Stimulated activated CD4-positive, alpha-beta T cell treated with anti-CD3 and anti-CD28 coated beads, Interleukin-12 subunit alpha, Interleukin-12 subunit beta, amount 100 ng/mL, for 24 hours (primary cell): ENCODE results near the gene CAMK2G.

Experiments
- DNase-seq, 2 experiments: peaks; one replicate each; pipeline ENCODE4 v3.0.0-alpha.2; 2020; ENCODE audit warnings: low read depth in 2 of 2

Gene CAMK2G

DNA sequence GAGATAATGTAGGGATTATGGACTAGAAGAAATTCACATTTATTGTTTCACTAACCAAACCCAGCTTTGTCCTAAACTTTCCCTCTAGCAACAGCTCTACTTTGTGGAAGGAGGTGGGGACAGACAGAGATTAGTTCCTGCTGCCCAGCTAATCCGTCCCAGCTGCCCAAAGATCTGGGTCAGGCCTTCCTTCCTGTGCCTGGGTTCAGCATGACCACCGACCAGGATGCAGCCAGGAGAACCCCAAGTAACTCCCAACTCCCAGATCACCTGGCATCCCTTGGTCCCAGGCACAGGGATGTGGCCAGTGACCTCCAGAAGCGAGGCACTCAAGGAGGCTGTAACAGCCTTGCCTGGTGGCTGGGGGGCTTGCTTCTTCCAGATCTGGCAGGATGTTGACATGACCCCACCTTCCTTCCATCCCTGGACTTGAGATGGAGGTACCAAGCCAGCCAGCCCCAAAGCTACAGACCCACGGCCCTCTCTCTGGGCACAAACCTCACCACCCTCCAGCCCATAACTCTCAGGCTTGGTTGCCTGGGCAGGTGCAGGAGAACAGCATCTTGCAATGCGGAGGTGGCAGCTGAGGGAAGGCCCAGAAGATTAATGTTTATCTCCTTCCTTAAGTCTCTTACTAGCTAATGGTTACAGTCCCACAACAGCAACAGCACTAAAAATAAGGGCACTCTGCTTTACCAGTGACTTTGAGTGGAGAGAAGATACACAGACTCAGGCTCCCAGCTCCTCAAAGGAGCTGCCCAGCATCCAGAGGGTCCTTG lies 11.1 kb downstream of the CAMK2G start:
- DNase-seq = no peak

DNA sequence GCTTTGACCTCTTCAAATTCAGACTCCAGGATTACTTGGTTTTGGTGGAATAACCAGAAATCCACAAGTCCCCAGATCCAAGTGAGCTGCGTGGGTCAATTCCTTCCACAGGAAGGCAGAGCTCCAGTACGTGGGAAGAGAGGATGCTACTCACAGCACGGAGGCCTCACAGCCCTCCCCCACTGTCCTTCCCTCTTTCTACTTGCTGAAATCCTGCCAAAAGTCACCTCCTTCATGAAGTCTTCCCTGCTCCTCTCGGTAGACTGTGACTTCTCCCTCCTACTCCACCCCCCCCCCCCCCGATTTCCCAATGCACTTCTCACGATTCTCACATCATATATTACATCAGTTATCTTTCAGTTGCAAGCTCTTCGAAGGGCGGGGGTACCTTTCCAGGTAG lies 12.3 kb downstream of the CAMK2G start:
- no peak for DNase-seq

DNA sequence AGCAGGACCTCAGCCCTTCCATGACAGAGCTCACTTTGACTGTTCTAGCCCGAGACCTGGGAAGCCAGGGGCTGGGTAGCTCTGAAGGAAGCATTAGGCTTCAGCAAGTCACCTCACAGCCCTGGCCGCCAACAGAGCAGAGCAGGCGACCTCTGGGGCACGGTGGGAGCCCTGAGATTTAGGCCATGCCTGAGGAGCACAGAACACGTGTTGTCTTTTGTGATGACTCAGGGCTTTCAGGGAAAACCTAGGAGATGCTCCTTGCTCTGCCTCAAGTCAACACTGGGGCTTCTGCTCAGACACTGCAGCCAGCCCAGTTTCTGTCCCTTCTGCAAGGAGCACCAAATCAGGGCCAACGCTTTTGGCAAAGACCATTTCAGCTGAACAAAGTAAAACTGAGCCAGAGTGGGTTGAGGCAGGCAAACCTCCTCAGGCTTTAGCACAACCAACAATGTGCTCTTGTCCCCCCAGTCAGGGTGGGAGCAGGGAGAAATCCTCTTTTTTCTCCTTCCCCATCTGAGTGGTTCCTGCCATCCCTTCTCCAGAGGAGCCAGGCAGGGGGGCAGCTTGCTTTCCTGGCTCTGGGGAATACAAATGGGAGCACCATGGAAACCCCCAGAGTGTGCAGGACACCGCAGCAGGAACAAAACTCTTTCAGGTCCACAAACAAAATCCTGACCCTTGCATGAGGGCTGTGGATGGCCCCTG lies 14.4 kb downstream of the CAMK2G start:
- no peak for DNase-seq

DNA sequence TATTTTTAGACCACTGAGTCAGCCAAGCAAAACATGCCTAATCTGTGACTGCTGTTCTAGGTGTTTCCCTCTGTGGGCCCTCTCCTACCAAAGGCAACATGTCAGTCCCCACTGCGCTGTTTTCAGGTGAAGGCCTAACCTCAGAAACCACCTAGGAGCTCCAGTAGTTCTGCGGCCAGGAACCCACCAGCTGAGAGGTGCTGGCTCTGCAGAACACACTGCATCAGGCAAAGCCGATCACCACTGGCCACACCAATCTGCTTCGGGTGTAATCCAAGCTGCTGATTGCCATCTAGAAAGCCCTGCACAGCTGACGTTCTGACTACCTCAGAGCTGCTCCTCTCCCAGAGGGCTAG lies 14.9 kb downstream of the CAMK2G start:
- DNase-seq = no peak

DNA sequence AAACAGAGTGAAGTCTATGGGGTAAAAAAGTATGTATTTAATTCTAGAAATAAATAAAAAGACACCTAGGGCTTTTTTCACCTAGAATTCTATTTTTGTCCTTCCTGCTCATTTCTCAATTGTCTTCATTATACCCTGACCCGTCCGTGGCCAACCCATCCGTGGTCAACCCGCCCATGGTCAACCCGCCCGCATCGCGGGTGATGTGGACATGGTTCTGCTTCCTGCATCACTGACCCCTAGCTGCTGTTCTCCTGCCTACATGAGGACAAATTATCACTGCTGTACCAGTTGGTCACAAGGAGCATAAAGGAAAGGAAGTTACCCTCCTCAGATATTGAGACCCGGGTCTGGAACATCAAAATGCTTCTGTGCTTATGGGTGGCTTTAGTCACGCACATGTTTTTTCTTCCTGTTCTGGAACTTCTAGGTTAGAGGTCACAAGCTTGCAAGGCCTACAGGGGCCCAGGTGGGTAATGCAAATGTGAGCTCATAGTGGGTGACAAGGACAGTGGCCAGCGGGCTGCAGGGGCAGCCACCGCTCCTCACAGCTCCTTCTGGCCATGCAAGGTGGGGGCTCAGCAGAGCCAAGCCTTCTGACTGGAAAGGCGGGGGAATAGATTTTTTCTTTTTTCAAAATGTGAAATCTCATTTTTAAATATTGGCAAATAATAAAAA lies 15.5 kb downstream of the CAMK2G start:
- DNase-seq = no peak

DNA sequence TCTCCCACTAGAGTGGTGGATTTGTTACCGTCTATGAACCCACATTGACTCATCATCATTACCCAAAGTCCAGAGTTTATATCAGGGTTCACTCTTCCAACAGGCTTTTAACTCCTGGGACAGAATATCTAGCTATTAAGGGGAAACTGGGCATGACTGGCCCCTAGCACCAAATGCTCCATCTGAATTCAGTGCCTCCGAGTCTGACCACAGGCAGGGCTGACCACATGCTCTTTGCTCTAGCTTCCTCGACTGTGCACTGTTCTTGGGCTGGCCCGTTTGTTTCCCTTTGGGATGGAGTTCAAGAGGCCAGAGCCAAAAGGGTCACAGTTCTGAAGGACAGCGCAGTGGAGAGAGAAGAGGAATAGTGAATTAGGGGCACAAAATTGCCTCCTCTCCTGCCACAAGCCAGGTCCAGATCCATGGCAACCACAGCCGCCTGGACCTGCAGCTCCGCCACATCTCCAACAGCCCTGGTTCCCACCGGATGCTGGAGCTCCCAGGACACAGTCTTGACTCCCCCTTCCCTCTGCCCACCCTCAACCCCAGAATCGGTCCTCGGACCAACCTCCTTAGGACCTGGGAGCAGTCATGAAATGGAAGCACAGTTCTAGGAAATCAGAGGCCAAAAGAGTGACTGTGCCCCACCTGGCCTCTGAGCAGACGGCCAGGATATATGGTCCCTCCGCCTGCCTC lies 16.2 kb downstream of the CAMK2G start:
- DNase-seq = no peak

DNA sequence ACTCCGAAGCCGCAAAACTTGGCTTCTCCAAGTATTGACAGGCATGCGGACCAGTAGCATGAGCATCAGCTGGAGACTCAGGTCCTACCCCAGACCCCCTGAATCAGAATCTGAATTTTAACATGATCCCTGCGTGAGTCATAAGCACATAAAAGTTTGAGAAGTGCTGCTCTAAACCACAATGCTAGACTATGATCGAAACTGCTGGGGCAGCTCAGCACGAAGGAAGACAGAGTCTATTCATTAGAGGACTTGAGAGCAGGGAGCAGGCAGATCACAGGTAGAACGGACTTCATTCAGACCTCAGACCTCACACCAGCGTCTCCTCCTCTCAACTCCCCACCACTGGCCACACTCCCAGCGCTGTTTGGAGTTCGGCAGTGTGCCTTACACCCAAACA lies 16.9 kb downstream of the CAMK2G start:
- DNase-seq = no peak

DNA sequence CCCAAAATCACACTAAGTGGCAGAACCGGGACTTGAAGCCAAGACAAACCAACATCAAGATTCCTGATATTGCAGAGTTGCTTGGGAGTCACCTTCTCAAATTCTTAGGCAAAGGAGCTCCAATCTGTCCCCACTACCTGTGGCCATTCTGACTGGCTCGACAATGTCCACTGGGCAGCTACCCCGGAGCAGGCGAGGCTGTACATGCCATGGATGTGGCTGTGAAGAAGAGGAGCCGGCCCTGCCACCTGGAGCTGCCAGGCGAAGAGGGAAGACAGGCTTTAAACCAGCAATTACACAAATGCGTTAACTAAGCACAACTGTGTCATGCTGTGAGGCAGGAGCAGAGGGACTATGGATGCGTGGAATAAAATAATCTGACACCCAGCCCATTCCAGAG lies 18.1 kb downstream of the CAMK2G start:
- DNase-seq = no peak

DNA sequence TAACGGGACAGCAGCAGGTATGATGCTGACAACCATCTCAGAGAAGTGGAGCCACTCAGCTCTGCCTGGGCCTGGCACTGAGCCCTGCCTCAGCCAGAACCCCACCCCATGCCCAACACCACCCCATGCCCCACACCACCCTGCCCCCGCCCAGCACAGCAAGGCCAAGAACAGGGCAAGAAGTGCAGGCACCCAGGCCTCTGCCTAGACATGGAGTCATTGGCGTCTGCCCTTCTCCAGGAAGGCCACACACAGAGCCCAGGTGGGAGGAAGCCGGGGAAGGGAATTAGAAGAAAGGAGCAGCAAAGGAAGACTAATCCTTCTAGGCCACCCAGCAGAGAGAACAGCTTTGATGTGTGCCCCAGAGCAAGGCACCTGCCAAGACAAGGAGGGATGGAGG lies 18.9 kb downstream of the CAMK2G start:
- DNase-seq = no peak

DNA sequence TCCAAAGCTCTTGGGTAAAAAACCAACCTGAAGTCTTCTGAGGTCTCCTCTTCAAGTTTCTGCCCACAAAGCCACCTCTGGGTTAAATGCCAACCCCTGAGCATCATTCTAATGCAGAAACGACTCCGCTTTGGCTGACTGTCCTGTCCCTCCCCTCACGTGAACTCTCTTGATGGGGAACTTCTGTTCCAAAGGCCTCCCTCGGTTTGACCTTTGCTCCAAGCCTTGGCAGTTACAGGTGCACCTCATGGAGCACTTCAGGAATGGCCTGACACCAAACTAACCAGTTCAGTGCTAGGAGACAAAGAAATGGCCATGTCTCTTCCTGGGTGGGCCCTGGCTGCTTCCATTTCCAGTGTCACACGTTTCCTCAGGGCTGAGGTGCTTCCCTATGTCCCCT lies 20.0 kb downstream of the CAMK2G start:
- no peak for DNase-seq

DNA sequence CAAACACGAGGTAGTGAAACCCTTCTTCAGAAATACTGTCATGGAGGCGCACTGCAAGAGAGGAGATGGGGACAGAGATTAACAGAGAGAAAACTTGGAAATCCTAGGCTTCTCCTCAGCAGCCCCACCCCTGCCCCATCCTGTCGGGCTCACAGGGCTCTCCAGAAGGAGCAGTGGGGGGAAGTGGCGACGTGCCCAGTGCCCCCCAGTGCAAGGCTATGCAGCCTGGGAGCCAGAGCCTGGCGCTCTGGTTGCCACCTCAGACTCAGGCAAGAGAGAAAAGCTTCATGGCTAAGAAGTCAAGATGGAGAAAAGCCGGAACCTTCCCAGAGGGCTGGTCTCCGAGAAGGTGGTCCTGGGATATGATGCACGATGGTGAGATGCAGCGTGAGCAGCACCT lies 21.2 kb downstream of the CAMK2G start:
- DNase-seq = no peak

DNA sequence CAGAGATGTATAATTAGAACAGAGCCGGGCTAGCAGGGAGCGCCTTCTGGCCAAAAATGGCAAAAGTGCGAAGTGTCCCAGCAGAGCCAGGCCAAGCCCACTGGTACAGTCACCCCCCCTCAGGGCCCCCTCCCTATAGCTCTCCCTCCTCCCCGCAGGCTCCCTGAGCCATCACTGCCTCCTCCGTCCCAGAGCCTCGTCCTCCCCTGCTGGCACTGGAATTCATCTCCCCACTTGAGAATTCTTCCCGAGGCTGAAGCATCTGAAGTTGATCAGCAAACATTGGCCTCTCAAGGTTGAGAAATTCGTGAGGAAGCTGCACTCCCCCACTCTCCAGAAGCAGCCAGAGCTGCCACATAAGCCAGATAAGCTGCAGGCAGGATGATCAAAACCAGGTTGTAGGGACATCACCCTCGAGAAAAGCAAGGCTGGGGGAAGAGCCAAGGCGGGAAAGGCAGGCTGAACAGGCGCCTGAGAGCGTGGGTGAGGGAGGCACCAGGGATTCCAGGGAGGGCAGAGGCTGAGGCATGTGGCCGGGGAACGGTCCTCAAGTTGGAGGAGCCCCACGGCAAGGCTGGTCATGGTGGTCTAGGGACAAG lies 23.4 kb downstream of the CAMK2G start:
- no peak for DNase-seq

DNA sequence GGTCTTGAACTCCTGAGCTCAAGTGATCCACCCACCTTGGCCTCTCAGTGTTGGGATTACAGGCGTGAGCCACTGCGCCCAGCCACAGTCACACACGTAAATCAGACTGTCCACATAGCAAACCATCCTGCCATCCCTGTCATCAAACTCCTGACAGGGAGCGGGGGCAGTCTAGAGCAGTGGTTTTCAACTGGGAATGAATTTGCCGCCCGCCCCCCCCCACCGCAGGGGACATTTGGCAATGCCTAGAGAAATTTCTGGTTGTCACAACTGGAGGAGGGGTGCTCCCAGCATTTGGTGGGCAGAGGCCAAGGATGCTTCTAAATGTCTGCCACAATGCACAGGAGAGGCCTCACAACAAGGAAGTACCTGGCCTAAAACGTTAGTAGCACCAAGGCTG lies 24.1 kb downstream of the CAMK2G start:
- DNase-seq = no peak

DNA sequence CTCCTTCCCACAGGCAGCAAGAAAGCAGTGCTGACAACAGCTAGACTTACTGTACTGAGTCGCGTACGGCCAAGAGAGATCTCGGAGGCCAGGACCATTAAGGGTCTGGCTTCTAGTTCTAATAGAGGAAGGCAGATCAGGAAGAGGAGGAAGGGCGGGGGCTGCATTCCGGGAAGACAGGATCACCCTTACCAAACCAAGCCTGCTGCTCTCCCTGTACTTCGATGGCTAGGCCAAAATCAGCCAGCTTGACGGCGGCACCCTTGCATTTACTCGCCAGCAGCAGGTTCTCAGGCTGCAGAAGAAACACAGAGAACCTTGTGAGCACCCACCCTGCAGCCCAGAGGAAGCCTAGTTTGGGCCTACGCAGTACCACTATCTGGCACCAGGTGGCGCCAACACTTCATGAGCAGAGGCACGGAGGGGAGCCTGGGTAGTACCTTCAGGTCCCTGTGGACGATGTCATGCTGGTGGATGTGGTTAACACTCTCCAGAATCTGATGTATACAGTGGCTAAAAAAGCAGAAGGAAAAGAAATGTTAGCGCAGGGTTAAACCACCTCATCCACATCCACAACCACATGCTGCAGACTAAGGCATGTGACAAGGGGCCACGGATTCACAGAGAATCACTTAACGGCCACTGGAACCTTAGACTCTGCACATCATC lies 25.4 kb downstream of the CAMK2G start:
- peak; percentile 80 to 91 for DNase-seq

DNA sequence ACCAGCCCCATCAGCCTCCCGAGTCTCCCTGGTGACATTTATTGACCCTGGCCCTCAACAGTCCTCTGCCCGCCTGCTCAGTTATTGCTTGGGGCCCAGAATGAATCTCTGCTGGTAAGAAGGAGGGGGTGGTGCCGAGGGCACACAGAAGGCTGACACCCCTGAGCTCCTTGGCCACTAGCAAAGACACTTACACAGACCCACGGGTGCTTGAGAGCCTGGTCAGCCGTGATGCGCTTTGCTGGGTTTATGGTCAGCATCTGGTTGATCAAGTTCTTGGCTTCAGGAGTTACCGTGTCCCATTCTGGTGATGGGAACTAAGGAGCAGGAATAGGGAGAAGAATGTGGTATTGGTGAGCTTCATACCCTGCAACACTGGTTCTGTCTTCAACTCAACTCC lies 27.3 kb downstream of the CAMK2G start:
- no peak for DNase-seq

DNA sequence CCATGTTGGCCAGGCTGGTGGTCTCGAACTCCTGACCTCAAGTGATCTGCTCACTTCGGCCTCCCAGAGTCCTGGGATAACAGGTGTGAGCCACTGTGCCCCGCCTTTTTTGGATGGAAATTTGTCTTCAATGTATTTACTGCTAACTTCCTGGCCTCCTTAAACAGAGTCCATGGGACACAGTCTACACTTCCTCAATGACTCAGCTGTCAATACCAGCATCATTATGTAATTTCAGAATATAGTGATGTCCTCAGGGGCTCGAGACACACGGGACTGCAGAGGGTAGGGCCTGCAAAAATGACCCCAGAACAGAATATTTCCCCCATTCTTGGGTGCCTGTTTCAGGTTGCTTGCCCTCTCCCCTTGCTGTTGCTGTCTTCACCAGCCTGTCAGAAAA lies 31.1 kb downstream of the CAMK2G start:
- no peak for DNase-seq

DNA sequence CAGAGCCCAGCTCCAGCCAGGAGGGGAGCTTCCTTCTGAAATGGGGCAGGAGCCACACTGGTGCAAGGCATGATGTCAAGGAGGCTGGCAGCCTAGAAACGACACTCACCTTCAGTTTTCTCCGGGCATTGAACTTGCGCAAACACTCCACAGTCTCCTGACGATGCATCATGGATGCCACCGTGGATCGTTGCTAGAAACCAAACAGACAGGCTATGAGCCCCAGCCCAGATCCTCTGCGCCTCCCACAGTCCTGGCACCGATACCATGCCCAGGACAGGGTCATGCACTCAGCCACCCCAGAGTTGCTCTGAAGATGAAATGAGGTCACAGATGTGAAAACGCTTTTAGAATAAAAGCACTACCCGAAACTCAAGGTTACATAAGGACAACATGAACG lies 32.0 kb downstream of the CAMK2G start:
- no peak for DNase-seq

DNA sequence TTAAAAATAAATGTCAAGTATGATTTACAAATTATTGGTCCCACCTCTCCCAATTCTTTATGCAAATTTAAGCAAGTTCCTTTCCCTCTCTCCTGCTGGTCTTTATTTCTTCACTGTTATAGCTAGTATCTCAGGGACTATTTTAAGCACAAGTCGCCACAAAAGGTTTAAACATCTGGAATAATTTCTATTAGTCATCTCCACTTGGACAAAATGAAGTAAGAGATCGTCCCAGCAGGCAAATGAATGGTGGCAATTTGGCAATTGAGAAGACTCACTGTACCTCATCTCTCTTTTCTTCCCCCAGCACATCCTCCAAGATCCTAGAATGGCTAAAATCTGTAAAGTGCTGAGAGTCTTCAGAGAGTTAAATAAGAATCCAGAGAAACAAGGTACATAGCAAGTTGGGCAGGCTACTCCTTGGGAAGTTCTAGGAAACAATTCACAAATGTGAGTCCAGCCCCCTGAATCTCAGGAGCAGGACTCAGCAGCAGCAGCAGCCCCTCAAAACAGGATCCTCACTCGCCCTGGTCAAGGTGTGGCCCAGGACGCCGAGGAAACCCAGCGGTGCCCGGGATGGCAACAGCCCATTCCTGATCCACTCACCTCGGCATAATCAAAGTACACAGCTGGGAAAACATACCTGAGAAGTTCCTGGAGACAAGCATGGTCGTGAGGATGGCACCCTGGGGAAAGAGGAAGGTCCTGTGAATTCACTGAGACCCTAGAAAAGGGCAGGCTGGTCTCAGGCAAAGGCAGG lies 32.6 kb downstream of the CAMK2G start:
- DNase-seq = no peak

DNA sequence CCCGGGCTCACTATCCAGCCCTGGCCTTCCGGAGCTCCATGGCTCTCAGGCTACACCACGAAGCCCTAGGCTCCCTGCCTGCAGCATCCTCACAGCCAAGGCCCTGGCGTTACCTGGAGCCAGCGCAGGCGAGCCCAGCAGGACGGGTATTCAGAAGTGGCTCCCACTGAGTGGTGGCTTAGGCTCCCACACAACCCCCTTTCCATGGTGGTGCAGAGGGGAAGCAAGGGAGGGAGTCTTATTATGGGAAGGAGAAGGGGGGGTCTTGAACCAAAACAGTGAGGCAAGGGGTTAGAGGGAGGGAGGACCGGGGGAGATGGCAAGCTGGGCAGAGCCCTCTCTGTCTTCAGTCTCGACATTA lies 33.3 kb downstream of the CAMK2G start:
- DNase-seq = no peak

DNA sequence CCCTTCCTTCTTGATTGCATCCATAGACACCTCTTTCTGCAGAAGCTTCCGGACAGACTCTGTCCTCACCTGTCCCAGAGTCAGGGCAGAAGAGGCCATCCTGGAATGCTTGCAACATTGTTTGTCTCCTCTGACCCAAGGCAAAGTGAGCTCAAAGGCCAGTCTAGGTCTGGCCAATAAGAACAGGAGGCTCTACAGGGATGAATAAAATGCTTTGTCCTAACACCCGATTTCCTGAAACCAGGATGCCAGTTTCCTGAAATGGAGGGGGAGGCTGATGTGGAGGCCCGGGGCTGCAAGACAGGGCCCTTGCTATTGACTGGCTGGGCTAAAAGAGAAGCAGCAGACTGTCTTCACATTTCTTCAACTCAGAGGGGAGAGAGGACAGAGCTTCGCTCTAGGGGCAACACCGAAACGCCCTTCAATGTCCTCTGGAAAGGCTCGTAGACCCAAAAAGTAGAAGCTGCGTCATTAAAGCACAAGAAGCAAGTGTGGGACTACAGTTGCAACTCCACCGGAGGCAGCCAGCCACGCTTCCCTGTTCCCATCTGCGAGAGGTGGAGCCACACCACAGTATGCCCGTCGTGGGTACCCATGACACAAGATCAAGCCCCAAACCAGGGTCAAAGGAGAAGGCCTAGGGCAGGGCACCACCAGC lies 33.8 kb downstream of the CAMK2G start:
- no peak for DNase-seq
